Measurements from ENCODE around the gene PDIA3.

The PDIA3 gene

GRCh38 chr15:43763819-43764446, 17.7 kb downstream of the PDIA3 start:
- Histone ChIP-seq H3K36me3 (replicated peaks) (peaks cover 91% of the 10 kb centered on the region), H3K4me3 (no peak overlapping the region), H3K4me1 (no peaks in the 10 kb centered on the region; the same call in 1 of the 2 replicates), H3K27me3 (ENCODE audit: low read depth) (no peaks in the 10 kb centered on the region), H3K9me3 (no peaks in the 10 kb centered on the region)
- no peak for DNase-seq (ENCODE audit: low spot score in 2 of 2)
- in situ Hi-C loops (cut with MboI; ENCODE audit: low sequenced_read_pairs): no loop called here

- Histone ChIP-seq H3K9me3 (no peaks in the 10 kb centered on the region), H3K27me3 (ENCODE audit: low read depth) (no peaks in the 10 kb centered on the region), H3K4me1 (no peaks in the 10 kb centered on the region), H3K36me3 (replicated peaks) (peaks cover 90% of the 10 kb centered on the region), H3K4me3 (no peak overlapping the region)
- DNase-seq (ENCODE audit: low spot score in 2 of 2): peak; percentile 62 to 81
- in situ Hi-C loops (cut with MboI; ENCODE audit: low sequenced_read_pairs): no loop called here
Measured at GRCh38 chr15:43769584-43770228, 23.5 kb downstream of the PDIA3 start.

- no peak overlapping the region for H3K4me3 ChIP-seq
- peaks cover 69% of the 10 kb centered on the region for H3K36me3 ChIP-seq (replicated peaks)
- in situ Hi-C loops (cut with MboI; ENCODE audit: low sequenced_read_pairs): no loop called here
- H3K4me1 ChIP-seq: peaks cover 13% of the 10 kb centered on the region
- H3K27me3 ChIP-seq (ENCODE audit: low read depth): no peaks in the 10 kb centered on the region
- no peak for DNase-seq (ENCODE audit: low spot score in 2 of 2)
- no peaks in the 10 kb centered on the region for H3K9me3 ChIP-seq
Measured at GRCh38 chr15:43771816-43772215, 25.6 kb downstream of the PDIA3 start.

GRCh38 chr15:43772624-43773023, 26.4 kb downstream of the PDIA3 start:
- Histone ChIP-seq H3K36me3 (replicated peaks) (peaks cover 62% of the 10 kb centered on the region), H3K27me3 (ENCODE audit: low read depth) (no peaks in the 10 kb centered on the region), H3K9me3 (no peaks in the 10 kb centered on the region), H3K4me1 (peaks cover 15% of the 10 kb centered on the region), H3K4me3 (no peak overlapping the region)
- in situ Hi-C loops (cut with MboI; ENCODE audit: low sequenced_read_pairs): no loop called here
- DNase-seq (ENCODE audit: low spot score in 2 of 2): no peak

GRCh38 chr15:43774062-43774461, 27.8 kb downstream of the PDIA3 start:
- no peaks in the 10 kb centered on the region for H3K27me3 ChIP-seq (ENCODE audit: low read depth)
- H3K4me1 ChIP-seq: peaks cover 20% of the 10 kb centered on the region
- H3K36me3 ChIP-seq (replicated peaks): peaks cover 49% of the 10 kb centered on the region
- H3K9me3 ChIP-seq: no peaks in the 10 kb centered on the region
- no peak overlapping the region for H3K4me3 ChIP-seq
- in situ Hi-C loops (cut with MboI; ENCODE audit: low sequenced_read_pairs): no loop called here
- DNase-seq (ENCODE audit: low spot score in 2 of 2): no peak

- Histone ChIP-seq H3K4me3 (peak overlapping the region; percentile 59; the same call in 1 of the 2 replicates), H3K27me3 (ENCODE audit: low read depth) (no peaks in the 10 kb centered on the region), H3K36me3 (replicated peaks) (peaks cover 36% of the 10 kb centered on the region), H3K9me3 (no peaks in the 10 kb centered on the region), H3K4me1 (peaks cover 20% of the 10 kb centered on the region)
- in situ Hi-C loops (cut with MboI; ENCODE audit: low sequenced_read_pairs): no loop called here
- peak; percentile 45 to 71 for DNase-seq (ENCODE audit: low spot score in 2 of 2)
Measured at GRCh38 chr15:43775411-43775965, 29.2 kb downstream of the PDIA3 start.

- in situ Hi-C loops (cut with MboI; ENCODE audit: low sequenced_read_pairs): no loop called here
- Histone ChIP-seq H3K4me3 (peak overlapping the region; percentile 59), H3K4me1 (peaks cover 20% of the 10 kb centered on the region), H3K27me3 (ENCODE audit: low read depth) (no peaks in the 10 kb centered on the region), H3K36me3 (replicated peaks) (peaks cover 28% of the 10 kb centered on the region), H3K9me3 (no peaks in the 10 kb centered on the region)
- DNase-seq (ENCODE audit: low spot score in 2 of 2): peak in 1 of 2 experiments; percentile 58
Measured at GRCh38 chr15:43776101-43776717, 30.0 kb downstream of the PDIA3 start.

- Histone ChIP-seq H3K4me1 (peaks cover 20% of the 10 kb centered on the region), H3K9me3 (no peaks in the 10 kb centered on the region), H3K36me3 (replicated peaks) (peaks cover 23% of the 10 kb centered on the region), H3K27me3 (ENCODE audit: low read depth) (no peaks in the 10 kb centered on the region), H3K4me3 (peak within 1 kb of the TSS; percentile 59)
- in situ Hi-C loops (cut with MboI; ENCODE audit: low sequenced_read_pairs): no loop called here
- DNase-seq (ENCODE audit: low spot score in 2 of 2): peak; percentile 67 to 90
Measured at GRCh38 chr15:43776718-43777266, 30.6 kb downstream of the PDIA3 start, which contains the start of gene ELL3. ELL3 (minus strand) TSS chr15:43776966; CDS start chr15:43776901, 65 bp downstream.

- DNase-seq (ENCODE audit: low spot score in 2 of 2): peak; percentile 65 to 83
- peaks cover 17% of the 10 kb centered on the region for H3K36me3 ChIP-seq (replicated peaks)
- H3K4me1 ChIP-seq: peaks cover 20% of the 10 kb centered on the region
- in situ Hi-C loops (cut with MboI; ENCODE audit: low sequenced_read_pairs): no loop called here
- no peaks in the 10 kb centered on the region for H3K27me3 ChIP-seq (ENCODE audit: low read depth)
- no peaks in the 10 kb centered on the region for H3K9me3 ChIP-seq
- peak overlapping the region; percentile 59 for H3K4me3 ChIP-seq
Measured at GRCh38 chr15:43777267-43777914, 31.2 kb downstream of the PDIA3 start.

GRCh38 chr15:43779016-43779415, 32.8 kb downstream of the PDIA3 start:
- Histone ChIP-seq H3K27me3 (ENCODE audit: low read depth) (no peaks in the 10 kb centered on the region), H3K36me3 (replicated peaks) (peaks cover 7% of the 10 kb centered on the region; the same call in 1 of the 2 replicates), H3K4me1 (peaks cover 20% of the 10 kb centered on the region), H3K9me3 (no peaks in the 10 kb centered on the region), H3K4me3 (no peak overlapping the region)
- DNase-seq (ENCODE audit: low spot score in 2 of 2): no peak
- in situ Hi-C loops (cut with MboI; ENCODE audit: low sequenced_read_pairs): no loop called here

GRCh38 chr15:43789409-43789808, 43.2 kb downstream of the PDIA3 start:
- Histone ChIP-seq H3K27me3 (ENCODE audit: low read depth) (no peaks in the 10 kb centered on the region), H3K9me3 (no peaks in the 10 kb centered on the region), H3K4me3 (no peak overlapping the region), H3K4me1 (peaks cover 19% of the 10 kb centered on the region), H3K36me3 (replicated peaks) (peaks cover 21% of the 10 kb centered on the region)
- in situ Hi-C loops (cut with MboI; ENCODE audit: low sequenced_read_pairs): no loop called here
- DNase-seq (ENCODE audit: low spot score in 2 of 2): no peak

- Histone ChIP-seq H3K36me3 (replicated peaks) (peaks cover 45% of the 10 kb centered on the region), H3K9me3 (no peaks in the 10 kb centered on the region), H3K27me3 (ENCODE audit: low read depth) (no peaks in the 10 kb centered on the region), H3K4me3 (peak within 1 kb of the TSS; percentile 98), H3K4me1 (peaks cover 19% of the 10 kb centered on the region)
- in situ Hi-C loops (cut with MboI; ENCODE audit: low sequenced_read_pairs): no loop called here
- DNase-seq (ENCODE audit: low spot score in 2 of 2): peak; percentile 97 to 100
Measured at GRCh38 chr15:43791993-43792760, 45.9 kb downstream of the PDIA3 start, which contains the start of gene SERF2. SERF2 (plus strand) TSS chr15:43792320; CDS start chr15:43792377, 57 bp downstream.
